HG02678 (cell line): ENCODE measurements around the gene AHNAK2.
"Not testable (repeated sequence)": the region's sequence is repeated elsewhere in the genome, so short reads cannot be mapped to it uniquely, and the experiment has no call there.

Experiments used
- ATAC-seq: cut with Tn5 transposase; IDR thresholded peaks from one replicate; pipeline ENCODE4 v1.9.1; 2021; ENCODE audit warnings: mild to moderate bottlenecking, moderate library complexity; ENCODE audit not compliant: unreplicated experiment

Gene AHNAK2

GRCh38 chr14:104977681-104978653 is at the start of gene AHNAK2:
TSS of gene AHNAK2 (minus strand) at chr14:104978374. CDS start at chr14:104978237, 137 bp downstream.
- ATAC-seq: no peak

- not testable (repeated sequence) for ATAC-seq
Observed at GRCh38 chr14:105027718-105028117, 49.5 kb upstream of the AHNAK2 start.

GRCh38 chr14:105026802-105027563 is 48.8 kb upstream of the AHNAK2 start:
- ATAC-seq: no peak

GRCh38 chr14:105026033-105026785 is 48.0 kb upstream of the AHNAK2 start:
- no peak for ATAC-seq

DNA sequence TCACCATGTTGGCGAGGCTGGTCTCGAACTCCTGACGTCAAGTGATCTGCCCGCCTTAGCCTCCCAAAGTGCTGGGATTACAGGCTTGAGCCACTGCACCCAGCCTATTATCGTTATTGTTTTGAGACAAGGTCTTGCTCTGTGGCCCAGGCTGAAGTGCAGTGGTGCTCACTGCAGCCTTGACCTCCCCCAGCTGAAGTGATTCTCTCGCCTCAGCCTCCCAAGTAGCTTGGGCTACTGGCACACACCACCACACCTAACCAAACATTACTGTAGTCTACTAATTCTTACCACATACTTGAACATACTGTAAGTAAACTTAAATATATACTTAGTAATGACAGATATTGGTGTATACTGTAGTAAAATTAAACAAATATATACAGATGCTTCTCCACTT is 47.3 kb upstream of the AHNAK2 start:
- no peak for ATAC-seq

- ATAC-seq: no peak
Observed at GRCh38 chr14:105023791-105024480, 45.8 kb upstream of the AHNAK2 start.

GRCh38 chr14:105023144-105023543 is 45.0 kb upstream of the AHNAK2 start:
- no peak for ATAC-seq

DNA sequence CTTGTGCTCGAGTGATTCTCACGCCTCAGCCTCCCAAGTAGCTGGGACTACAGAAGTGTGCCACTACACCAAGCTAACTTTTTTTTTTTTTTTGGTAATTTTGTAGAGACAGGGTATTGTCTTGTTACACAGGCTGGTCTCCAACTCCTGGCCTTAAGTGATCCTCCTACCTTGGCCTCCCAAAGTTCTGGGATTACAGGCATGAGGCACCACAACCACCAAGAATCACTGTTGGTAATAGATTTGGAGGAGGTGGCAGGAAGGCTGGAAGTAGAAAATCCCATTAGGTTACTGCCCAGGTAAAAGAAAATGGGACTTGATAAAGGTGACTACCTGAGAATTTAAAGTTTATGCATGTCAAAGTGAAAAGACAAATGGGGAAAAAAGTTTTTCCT is 44.1 kb upstream of the AHNAK2 start:
- ATAC-seq: no peak

- no peak for ATAC-seq
Observed at GRCh38 chr14:105021656-105022275, 43.6 kb upstream of the AHNAK2 start.

DNA sequence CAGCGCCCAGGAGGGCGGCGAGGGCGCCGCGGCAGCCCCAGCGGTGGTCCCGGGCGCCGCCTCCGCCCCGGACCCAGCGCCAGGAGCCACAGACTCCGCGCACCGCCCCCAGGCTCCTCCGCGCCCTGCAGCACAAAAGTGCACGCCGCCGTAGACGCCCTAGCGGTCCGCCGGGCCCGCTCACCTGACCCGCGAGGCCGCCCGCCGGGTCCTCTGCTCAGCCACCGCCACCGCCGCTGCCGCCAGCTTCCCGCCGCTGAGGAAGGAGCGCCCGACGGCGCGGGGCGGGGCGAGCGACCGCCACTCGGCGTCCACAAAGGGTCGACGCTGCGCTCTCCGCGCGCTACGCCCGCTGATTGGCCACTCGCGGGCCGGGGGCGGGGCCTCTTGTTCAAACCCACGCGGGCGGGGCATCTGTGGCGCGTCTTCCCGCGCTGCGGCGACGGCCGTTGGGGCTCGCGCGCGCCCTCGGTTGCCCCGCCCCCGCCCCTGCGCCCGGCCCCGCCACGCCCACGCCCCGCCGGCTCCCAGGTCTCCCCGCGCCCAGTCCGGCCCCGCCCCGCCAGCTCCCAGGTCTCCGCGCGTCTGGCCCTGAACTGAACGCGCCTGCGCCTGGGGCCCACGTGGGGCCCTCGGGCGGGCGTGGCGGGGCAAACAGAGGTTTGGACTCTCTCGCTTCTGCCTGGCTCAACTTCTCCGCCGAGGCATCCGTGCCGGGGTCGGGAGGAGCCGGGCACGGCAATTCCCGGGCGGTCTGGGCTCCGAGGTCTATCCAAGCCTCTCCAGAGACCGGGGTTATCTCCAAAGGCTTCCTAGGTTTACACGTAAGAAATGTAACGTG is 42.9 kb upstream of the AHNAK2 start, which contains the start of gene CDCA4:
Gene CDCA4 (minus strand): TSS at position 269 of the 841 bp plus-strand sequence. CDS start 9,154 bp downstream, outside the sequence.
- ATAC-seq: peak; percentile 82

DNA sequence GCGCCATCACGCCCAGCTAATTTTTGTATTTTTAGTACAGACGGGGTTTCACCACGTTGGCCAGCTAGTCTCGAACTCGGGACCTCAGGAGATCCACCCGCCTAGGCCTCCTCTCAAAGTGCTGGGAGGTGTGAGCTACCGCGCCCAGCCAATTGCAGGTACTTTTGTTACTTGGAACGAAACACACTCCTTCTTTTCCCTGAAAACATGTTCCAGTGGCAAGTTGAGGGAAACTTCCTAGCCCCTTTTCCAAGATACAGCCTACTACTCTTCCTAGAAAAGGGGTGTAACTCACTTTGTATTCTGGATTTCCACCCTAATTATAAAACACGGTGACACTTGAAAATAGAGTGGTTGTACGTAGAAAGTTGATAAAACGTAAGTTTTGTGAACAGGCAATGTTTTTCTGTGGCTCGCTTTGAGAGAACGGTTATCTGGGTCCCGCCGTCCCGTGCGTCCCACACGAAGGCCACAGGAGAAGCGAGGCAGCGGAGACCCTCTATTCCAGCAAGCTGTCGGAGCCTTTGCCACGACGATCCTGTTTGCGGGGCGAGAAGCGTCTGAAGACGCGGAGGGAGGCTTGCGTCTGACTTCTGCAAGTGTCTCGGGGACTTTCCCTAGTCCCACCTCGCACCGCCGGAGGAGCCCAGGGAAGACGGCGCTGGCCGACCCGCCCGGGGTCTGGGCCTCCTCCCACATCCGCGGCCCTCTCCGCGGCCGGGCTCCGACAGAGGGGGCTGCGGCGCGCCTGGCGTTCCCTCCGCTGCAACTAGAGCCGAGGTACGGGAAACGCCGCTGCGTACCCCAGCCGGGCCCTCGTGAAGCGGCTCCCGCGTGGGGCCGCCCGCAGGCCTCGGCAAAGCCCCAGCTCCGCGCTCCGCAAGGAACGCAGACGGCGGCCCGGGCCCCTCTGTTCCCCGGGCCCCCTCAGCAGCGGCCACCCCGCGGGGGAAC is 42.0 kb upstream of the AHNAK2 start:
- peak; percentile 25 for ATAC-seq

DNA sequence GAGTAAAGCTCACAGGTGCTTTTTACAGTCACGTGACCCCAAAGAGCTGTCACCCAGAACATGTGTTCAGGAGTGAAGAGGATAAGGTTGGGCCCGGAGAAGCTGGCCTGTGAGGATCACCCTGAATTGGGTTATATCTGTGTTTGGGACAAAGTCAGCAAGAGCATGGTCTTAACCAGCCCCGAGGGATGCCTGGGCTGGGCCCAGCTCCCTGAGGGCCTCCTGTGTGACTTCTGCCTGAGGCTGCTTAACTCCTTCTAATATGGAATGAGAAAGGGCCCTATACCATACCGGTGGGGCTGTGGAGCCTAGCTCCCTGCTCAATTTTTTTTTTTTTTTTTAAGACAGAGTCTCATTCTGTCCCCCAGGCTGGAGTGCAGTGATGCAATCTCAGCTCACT is 40.2 kb upstream of the AHNAK2 start:
- ATAC-seq: no peak

DNA sequence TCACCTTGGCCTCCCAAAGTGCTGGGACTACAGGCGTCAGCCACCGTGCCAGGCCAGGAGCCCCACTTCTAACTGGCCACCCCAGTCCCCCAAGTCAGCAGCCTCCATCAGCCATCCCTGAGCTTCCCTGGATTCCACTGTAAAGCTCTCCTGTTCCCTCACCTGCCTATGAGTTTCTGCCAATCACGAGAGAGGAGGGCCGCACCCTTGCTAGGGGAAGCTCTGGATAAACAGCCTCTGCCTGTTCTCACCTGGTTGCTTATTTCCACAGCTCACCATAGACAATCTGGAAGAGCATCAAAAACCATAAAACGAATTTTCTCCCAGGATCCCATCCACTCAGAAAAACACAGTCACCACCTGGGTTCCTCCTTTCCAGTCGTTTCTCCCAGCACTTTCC is 37.7 kb upstream of the AHNAK2 start:
- ATAC-seq: no peak

DNA sequence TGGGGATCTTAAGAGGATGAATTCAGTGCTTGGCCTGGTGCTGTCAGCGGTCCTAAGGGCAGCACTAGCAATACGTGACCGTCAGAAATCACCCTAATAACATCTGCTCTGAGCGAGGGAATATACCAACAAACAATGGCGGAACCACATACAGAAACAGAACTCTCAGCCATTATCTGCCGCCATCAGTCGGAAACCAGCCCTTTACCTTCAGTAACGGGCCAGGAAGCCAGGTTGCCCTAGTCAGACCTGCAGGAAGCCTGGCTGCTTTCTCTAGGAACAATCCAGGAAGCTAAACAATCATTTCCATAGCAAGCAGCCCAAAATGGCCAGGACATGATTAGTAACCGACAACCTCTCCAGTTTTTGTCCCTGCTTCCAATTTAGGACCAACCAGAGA is 37.1 kb upstream of the AHNAK2 start:
- ATAC-seq: no peak

DNA sequence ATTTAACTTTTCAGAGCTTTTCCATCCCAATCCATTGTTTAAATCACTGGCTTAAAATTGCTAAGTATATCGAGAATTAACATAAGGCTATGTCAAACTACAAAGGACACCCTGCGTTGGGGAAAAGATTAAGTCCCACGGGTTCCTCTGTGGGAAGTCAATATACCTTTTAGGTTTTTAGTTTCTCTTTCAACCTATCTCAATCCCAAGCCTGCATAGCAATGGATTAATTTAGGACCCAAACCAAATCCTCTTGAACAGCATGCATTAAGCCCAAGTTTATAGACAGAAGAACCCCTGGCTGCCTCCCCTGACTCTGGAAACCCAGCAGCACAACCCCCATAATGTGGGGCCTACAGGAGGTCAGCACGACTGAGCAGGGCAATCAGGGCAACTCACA is 36.5 kb upstream of the AHNAK2 start:
- no peak for ATAC-seq

DNA sequence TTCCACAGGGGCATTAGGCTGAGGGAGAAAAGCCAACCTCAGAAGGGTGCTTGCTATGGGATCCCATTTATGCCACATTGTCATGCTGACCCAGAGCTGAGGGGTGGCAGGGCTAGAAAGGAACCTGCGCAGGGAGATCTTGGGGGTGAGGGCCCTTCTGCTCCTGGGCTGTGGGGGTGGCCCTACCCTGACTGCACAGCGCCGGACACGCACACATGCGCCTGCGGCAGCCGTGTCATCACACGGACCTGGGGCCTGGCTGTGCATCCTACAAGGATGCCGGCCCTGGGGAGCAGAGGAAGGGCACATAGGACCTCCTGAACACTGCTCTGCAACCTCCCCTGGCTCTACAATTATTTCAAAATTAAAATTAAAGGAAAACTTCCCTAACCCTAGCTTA is 35.9 kb upstream of the AHNAK2 start:
- no peak for ATAC-seq

- ATAC-seq: no peak
Observed at GRCh38 chr14:105013150-105013785, 35.1 kb upstream of the AHNAK2 start.
